Mucosa of descending colon (tissue), 3 donors: ENCODE measurements around the gene SPATS2L. TPM values are rescaled to one million over a fixed set of nuclear protein-coding genes. Genes with fewer than 3 reads are reported as not detected.

Experiments
- ATAC-seq: fragments of 200-7000 bp; cut with Tn5 transposase; one replicate; pipeline ENCODE4 v1.9.1; 2020; ENCODE audit warnings: mild to moderate bottlenecking, moderate library complexity
- DNase-seq, 3 donors: peaks; one replicate each; pipeline ENCODE4 v3.0.0-alpha.2; 2020
- H3K36me3 ChIP-seq: fragments of 200-600 bp; one replicate; pipeline ENCODE4 v1.8.0; 2021; ENCODE audit warnings: low read depth, mild to moderate bottlenecking
- H3K4me1 ChIP-seq: fragments of 200-600 bp; one replicate; pipeline ENCODE4 v1.8.0; 2021; ENCODE audit warnings: low read depth, mild to moderate bottlenecking
- H3K4me3 ChIP-seq: fragments of 200-600 bp; one replicate; pipeline ENCODE4 v1.8.0; 2021; ENCODE audit warnings: mild to moderate bottlenecking
- H3K9me3 ChIP-seq: fragments of 200-600 bp; one replicate; pipeline ENCODE4 v1.8.0; 2021; ENCODE audit warnings: mild to moderate bottlenecking
- CTCF ChIP-seq: fragments of 200-600 bp; IDR thresholded peaks from one replicate; pipeline ENCODE4 v1.8.0; 2022; ENCODE audit warnings: antibody characterized with exemption, mild to moderate bottlenecking
- intact Hi-C, 2 donors: fragments of 100-400 bp; cut with DNase I in 1 of 2; cut with micrococcal nuclease in 1 of 2; formaldehyde crosslinking; loops; one replicate each; pipeline versions ENCODE4 v1.11.0 to v1.11.1; 2022; cut with DNase I, micrococcal nuclease
- total RNA-seq, 3 donors: library from RNA; stranded (reverse); fragmentation: NEBNext Ultra II Directional in 2 of 3; extraction: Animal tissue kit (Norgen Biotek cat#: 25700) in 2 of 3; gene quantifications; one replicate each; pipeline versions ENCODE4 v1.2.1 to v1.2.4, GENCODE V29; 2021 to 2023
- donor health status: DM: no; HTN: no; CAD: no; lungs with moderate emphysema.
- donor health status: DM: no; HTN: no; CAD: no.
- donor health status: DM: no; HTN: yes; CAD: no.

Gene SPATS2L
- total RNA-seq, 3 donors from 2014 or later = 160 to 238 (median 232) TPM

GRCh38 chr2:200321780-200322534 is 15.5 kb downstream of the SPATS2L start:
- intact Hi-C loops = no loop called here
- Histone ChIP-seq H3K9me3 (no peaks in the 10 kb centered on the region), H3K4me1 (no peaks in the 10 kb centered on the region), H3K36me3 (no peaks in the 10 kb centered on the region), H3K4me3 (no peak overlapping the region)
- no peak for DNase-seq
- TF ChIP-seq CTCF = no peak
- no peak for ATAC-seq

GRCh38 chr2:200322607-200323006 is 16.1 kb downstream of the SPATS2L start:
- H3K36me3 ChIP-seq = no peaks in the 10 kb centered on the region
- ATAC-seq (no peak), DNase-seq (no peak)
- intact Hi-C loops = no loop called here
- no peak for TF ChIP-seq CTCF
- H3K4me1 ChIP-seq = no peaks in the 10 kb centered on the region
- H3K4me3 ChIP-seq = no peak overlapping the region
- no peaks in the 10 kb centered on the region for H3K9me3 ChIP-seq

- no peaks in the 10 kb centered on the region for H3K9me3 ChIP-seq
- ATAC-seq = no peak
- H3K4me1 ChIP-seq = no peaks in the 10 kb centered on the region
- H3K4me3 ChIP-seq = no peak overlapping the region
- no peak for TF ChIP-seq CTCF
- intact Hi-C loops = no loop called here
- H3K36me3 ChIP-seq = no peaks in the 10 kb centered on the region
- no peak for DNase-seq
These were observed 17.9 kb downstream of the SPATS2L start for GRCh38 chr2:200324362-200324761.

GRCh38 chr2:200329384-200329783 is 22.9 kb downstream of the SPATS2L start:
- TF ChIP-seq CTCF = no peak
- no peak overlapping the region for H3K4me3 ChIP-seq
- no peaks in the 10 kb centered on the region for H3K4me1 ChIP-seq
- H3K9me3 ChIP-seq = no peaks in the 10 kb centered on the region
- DNase-seq (no peak), ATAC-seq (no peak)
- intact Hi-C loops = no loop called here
- no peaks in the 10 kb centered on the region for H3K36me3 ChIP-seq

GRCh38 chr2:200329798-200330197 is 23.3 kb downstream of the SPATS2L start:
- ATAC-seq = no peak
- intact Hi-C loops = no loop called here
- no peaks in the 10 kb centered on the region for H3K4me1 ChIP-seq

More at GRCh38 chr2:200329798-200330197, 23.3 kb downstream of the SPATS2L start:
- no peak overlapping the region for H3K4me3 ChIP-seq
- no peak for DNase-seq
- H3K9me3 ChIP-seq = no peaks in the 10 kb centered on the region
- H3K36me3 ChIP-seq = no peaks in the 10 kb centered on the region
- TF ChIP-seq CTCF = no peak
